Caco-2 (cell line): ENCODE measurements around the gene ECEL1. TPM values are rescaled to one million over a fixed set of nuclear protein-coding genes. Genes with fewer than 3 reads are reported as not detected.

ENCODE experiments used
- BruUV-seq: library from RNA; stranded (reverse); fragments of 400-500 nt; replicated peaks from 2 replicates; lab custom pipeline; 2021; lab: Mats Ljungman, UMichigan
- CTCF ChIA-PET: fragments of 300-600 bp; sonication (Branson Sonifier 250); formaldehyde crosslinking; loops from one replicate; lab custom pipeline; 2022; ENCODE audit warnings: antibody characterized with exemption; lab: Charles Lee
- POLR2A ChIA-PET: fragments of 300-600 bp; sonication (Branson Sonifier 250); formaldehyde crosslinking; loops from one replicate; lab custom pipeline; 2022; ENCODE audit warnings: antibody characterized with exemption; lab: Charles Lee
- DNase-seq, 2 experiments: peaks; one replicate each; pipeline versions ENCODE4 v3.0.0 to v3.0.0-alpha.2; 2020 to 2022
- H3K27me3 ChIP-seq: replicated peaks from 2 replicates; pipeline ENCODE4 v1.6.0; 2011; ENCODE audit warnings: low read length; ENCODE audit not compliant: control insufficient read depth, insufficient read depth
- H3K36me3 ChIP-seq: 2 replicates; pipeline ENCODE4 v1.5.1; 2011; ENCODE audit warnings: low read length; ENCODE audit not compliant: control insufficient read depth, insufficient read depth
- H3K4me1 ChIP-seq: fragments of 250-450 bp; sonication (Bioruptor Pico); 2 replicates; pipeline ENCODE4 v1.5.1; 2020; ENCODE audit warnings: mild to moderate bottlenecking
- H3K4me3 ChIP-seq: 2 replicates; pipeline ENCODE4 v1.5.1; 2011; ENCODE audit warnings: low read depth, mild to moderate bottlenecking, control low read depth, low read length
- H3K9me3 ChIP-seq: fragments of 250-450 bp; sonication (Bioruptor Pico); 2 replicates; pipeline ENCODE4 v1.5.1; 2020; ENCODE audit warnings: mild to moderate bottlenecking, moderate library complexity
- H3K27ac Mint-ChIP-seq: one replicate; pipeline ENCODE4 v1.8.0; 2022; ENCODE audit warnings: mixed read lengths; ENCODE audit not compliant: unreplicated experiment
- H3K27me3 Mint-ChIP-seq: one replicate; pipeline ENCODE4 v1.8.0; 2022; ENCODE audit warnings: mixed read lengths; ENCODE audit not compliant: insufficient read depth, unreplicated experiment
- H3K36me3 Mint-ChIP-seq: one replicate; pipeline ENCODE4 v1.8.0; 2022; ENCODE audit warnings: mild to moderate bottlenecking, mixed read lengths; ENCODE audit not compliant: insufficient read depth, unreplicated experiment
- H3K4me1 Mint-ChIP-seq: one replicate; pipeline ENCODE4 v1.8.0; 2022; ENCODE audit warnings: low read depth, mixed read lengths; ENCODE audit not compliant: unreplicated experiment
- H3K4me3 Mint-ChIP-seq: one replicate; pipeline ENCODE4 v1.8.0; 2022; ENCODE audit warnings: mild to moderate bottlenecking, moderate library complexity, mixed read lengths; ENCODE audit not compliant: unreplicated experiment
- H3K9me3 Mint-ChIP-seq: one replicate; pipeline ENCODE4 v1.8.0; 2022; ENCODE audit warnings: mixed read lengths; ENCODE audit not compliant: unreplicated experiment
- intact Hi-C: fragments of 100-400 bp; cut with micrococcal nuclease; formaldehyde crosslinking; loops from one replicate; pipeline ENCODE4 v1.10.0; 2022; ENCODE audit not compliant: unreplicated experiment
- total RNA-seq: library from RNA; stranded (reverse); gene quantifications from 2 replicates; pipeline ENCODE4 v1.2.3, GENCODE V29; 2022
- TF ChIP-seq, protein P1 (sequence below), 2 experiments: fragments of 200-600 bp in 1 of 2; IDR thresholded peaks; 1 replicate in 1 of 2; 2 replicates in 1 of 2; pipeline versions ENCODE4 v1.5.1 to v1.8.0; 2011 to 2022; ENCODE audit warnings: antibody characterized with exemption in 1 of 2, control low read depth in 1 of 2, inconsistent platforms in 1 of 2, low read depth in 1 of 2, low read length in 1 of 2, mild to moderate bottlenecking in 1 of 2, moderate library complexity in 1 of 2; ENCODE audit not compliant: insufficient read depth in 1 of 2, severe bottlenecking in 1 of 2, unreplicated experiment in 1 of 2

ECEL1 gene
- total RNA-seq, 1 experiment from 2014 or later, result 6.4 TPM

DNA sequence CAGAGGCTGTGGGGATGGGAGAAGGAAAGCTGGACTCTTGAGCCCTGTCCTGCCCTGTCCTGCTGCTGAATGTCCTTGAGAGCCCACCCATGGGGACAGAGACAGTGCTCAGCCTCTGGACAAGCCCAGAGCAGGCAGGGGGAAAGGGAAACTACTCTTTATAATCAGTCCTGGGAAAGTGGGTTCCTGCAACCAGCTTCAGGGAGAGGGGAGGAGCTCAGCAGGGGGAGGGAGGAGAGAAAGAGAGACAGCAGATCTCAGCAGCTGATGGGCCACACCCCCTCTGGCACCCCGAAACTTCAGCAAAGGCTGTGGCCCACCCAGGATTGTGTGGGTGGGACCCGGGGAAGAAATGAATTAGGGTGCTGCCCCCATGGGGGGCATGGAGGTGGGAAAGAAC lies 11.6 kb downstream of the ECEL1 start:
- no peaks in the 10 kb centered on the region for H3K36me3 ChIP-seq
- CTCF ChIA-PET, result no interaction called here
- H3K9me3 ChIP-seq, result no peaks in the 10 kb centered on the region
- H3K4me3 ChIP-seq, result no peak overlapping the region
- intact Hi-C loops, result no loop called here
- TF ChIP-seq, protein P1, sequence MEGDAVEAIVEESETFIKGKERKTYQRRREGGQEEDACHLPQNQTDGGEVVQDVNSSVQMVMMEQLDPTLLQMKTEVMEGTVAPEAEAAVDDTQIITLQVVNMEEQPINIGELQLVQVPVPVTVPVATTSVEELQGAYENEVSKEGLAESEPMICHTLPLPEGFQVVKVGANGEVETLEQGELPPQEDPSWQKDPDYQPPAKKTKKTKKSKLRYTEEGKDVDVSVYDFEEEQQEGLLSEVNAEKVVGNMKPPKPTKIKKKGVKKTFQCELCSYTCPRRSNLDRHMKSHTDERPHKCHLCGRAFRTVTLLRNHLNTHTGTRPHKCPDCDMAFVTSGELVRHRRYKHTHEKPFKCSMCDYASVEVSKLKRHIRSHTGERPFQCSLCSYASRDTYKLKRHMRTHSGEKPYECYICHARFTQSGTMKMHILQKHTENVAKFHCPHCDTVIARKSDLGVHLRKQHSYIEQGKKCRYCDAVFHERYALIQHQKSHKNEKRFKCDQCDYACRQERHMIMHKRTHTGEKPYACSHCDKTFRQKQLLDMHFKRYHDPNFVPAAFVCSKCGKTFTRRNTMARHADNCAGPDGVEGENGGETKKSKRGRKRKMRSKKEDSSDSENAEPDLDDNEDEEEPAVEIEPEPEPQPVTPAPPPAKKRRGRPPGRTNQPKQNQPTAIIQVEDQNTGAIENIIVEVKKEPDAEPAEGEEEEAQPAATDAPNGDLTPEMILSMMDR (IDR thresholded peaks at IDR 0.05; ENCODE audit: insufficient read depth in 1 of 2, low read depth in 1 of 2, low read length in 1 of 2, severe bottlenecking in 1 of 2, unreplicated experiment in 1 of 2), result no peak
- no peak for DNase-seq
- Mint-ChIP-seq H3K36me3 (no peaks in the 10 kb centered on the region), H3K9me3 (peaks cover 14% of the 10 kb centered on the region), H3K4me1 (no peaks in the 10 kb centered on the region), H3K27ac (no peak overlapping the region), H3K4me3 (no peak overlapping the region), H3K27me3 (peaks cover 2% of the 10 kb centered on the region)
- no peaks in the 10 kb centered on the region; the same call in 1 of the 2 replicates for H3K27me3 ChIP-seq
- no TSS peak for BruUV-seq
- POLR2A ChIA-PET, result no interaction called here
- H3K4me1 ChIP-seq, result no peaks in the 10 kb centered on the region

DNA sequence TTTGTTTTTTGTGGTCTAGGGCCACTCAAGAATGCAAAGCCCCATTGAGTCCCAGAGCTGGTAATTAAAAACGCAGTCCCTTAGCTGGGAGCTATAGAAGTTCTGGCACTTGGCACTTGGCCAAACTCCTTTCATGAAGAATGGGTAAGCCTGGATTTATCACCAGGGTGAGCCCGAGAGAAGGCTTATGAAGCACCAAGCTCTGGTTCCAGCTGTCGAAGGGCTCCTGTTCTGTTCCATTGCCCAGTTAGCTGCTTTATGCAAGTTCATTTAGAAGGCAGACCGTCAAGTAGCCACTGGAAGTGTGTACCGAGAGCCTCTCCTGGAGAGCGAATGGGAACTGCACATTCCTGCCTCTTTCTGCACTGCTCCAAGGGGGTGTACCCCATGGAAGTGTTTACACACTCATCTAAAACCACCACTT lies 14.2 kb downstream of the ECEL1 start:
- H3K4me1 Mint-ChIP-seq, result no peaks in the 10 kb centered on the region
- H3K9me3 ChIP-seq, result no peaks in the 10 kb centered on the region
- H3K4me1 ChIP-seq, result no peaks in the 10 kb centered on the region
- POLR2A ChIA-PET, result no interaction called here
- no peaks in the 10 kb centered on the region for H3K36me3 ChIP-seq
- H3K27me3 ChIP-seq, result no peaks in the 10 kb centered on the region; the same call in 1 of the 2 replicates
- intact Hi-C loops, result no loop called here
- H3K27ac Mint-ChIP-seq, result no peak overlapping the region
- BruUV-seq, result no TSS peak
- DNase-seq, result no peak
- no peaks in the 10 kb centered on the region for H3K36me3 Mint-ChIP-seq
- H3K4me3 ChIP-seq, result no peak overlapping the region
- H3K4me3 Mint-ChIP-seq, result no peak overlapping the region
- peaks cover 14% of the 10 kb centered on the region for H3K9me3 Mint-ChIP-seq
- CTCF ChIA-PET, result no interaction called here
- peaks cover 2% of the 10 kb centered on the region for H3K27me3 Mint-ChIP-seq
- TF ChIP-seq, protein P1 (IDR thresholded peaks at IDR 0.05; ENCODE audit: insufficient read depth in 1 of 2, low read depth in 1 of 2, low read length in 1 of 2, severe bottlenecking in 1 of 2, unreplicated experiment in 1 of 2), result no peak

DNA sequence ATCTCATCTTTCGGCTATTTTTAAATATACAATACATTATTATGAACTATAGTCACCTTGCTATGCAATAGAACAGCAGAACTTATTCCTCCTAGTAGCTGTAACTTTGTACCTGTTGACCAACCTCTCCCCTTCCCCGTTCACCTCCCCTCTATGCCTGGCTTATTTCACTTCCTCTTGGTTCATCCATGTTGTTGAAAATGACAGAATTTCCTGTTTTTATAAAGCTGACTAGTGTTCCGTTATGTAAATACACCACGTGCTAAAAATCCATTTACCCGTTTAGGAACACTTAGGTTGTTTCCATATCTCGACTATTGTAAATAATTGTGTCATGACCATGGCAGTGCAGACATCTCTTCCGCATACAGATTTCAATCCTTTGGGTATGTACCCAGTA lies 21.4 kb downstream of the ECEL1 start:
- Histone ChIP-seq H3K4me3 (no peak overlapping the region), H3K36me3 (no peaks in the 10 kb centered on the region), H3K27me3 (no peaks in the 10 kb centered on the region), H3K4me1 (no peaks in the 10 kb centered on the region), H3K9me3 (no peaks in the 10 kb centered on the region)
- Mint-ChIP-seq H3K27ac (no peak overlapping the region), H3K36me3 (no peaks in the 10 kb centered on the region), H3K4me3 (no peak overlapping the region), H3K4me1 (no peaks in the 10 kb centered on the region), H3K27me3 (no peaks in the 10 kb centered on the region), H3K9me3 (no peaks in the 10 kb centered on the region)
- ChIA-PET CTCF (no interaction called here), POLR2A (no interaction called here)
- DNase-seq, result no peak
- no TSS peak for BruUV-seq
- TF ChIP-seq, protein P1 (IDR thresholded peaks at IDR 0.05; ENCODE audit: insufficient read depth in 1 of 2, low read depth in 1 of 2, low read length in 1 of 2, severe bottlenecking in 1 of 2, unreplicated experiment in 1 of 2), result no peak
- intact Hi-C loops, result no loop called here
